HS-5 (cell line): ENCODE data around the gene TNIK.
"Not testable (repeated sequence)": the region's sequence is repeated elsewhere in the genome, so short reads cannot be mapped to it uniquely, and the experiment has no call there.

ENCODE experiments used
- DNase-seq: peaks from one replicate; pipeline ENCODE4 v3.0.0-alpha.2; 2012; ENCODE audit warnings: low read depth

Gene TNIK

DNA sequence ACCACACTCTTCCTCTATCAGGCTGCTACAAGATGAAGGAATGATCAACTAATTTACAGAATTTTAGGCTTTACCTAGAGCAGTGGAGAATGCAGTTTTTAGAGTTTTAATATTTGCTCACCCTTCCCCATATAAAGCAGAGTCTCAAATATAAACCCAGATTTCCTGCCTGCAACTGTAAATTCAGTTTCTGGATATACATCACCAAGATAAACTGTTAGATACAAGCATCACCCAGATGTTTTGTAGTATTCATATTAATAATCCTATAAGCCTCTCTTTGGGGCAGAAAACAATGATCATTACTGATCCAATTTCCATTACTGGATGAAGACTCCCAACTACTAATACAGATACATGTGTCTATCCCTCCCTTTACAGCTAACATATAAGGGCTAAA, 205.9 kb downstream of the TNIK start:
- no peak for DNase-seq

GRCh38 chr3:171251835-171252234, 208.4 kb downstream of the TNIK start:
- DNase-seq: no peak

DNA sequence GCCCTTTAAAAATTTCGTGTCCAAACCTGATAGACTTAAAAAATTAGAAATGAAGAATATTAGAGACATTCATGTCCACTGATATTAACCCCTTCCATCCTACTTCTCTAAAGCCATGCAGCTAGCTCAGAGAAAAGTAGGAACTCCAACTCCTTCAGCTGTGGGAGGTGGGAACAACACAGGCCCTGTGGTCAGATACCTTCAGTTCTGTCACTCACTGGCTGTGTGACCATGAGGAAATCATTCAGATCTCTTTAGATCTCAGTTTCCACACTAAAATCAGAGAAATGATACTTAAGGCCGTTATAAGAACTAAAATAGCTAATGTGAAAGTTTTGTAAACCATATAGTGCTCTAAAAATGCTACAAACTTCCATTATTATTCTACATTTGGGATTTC, 209.8 kb downstream of the TNIK start:
- DNase-seq: no peak

- no peak for DNase-seq
Measured at GRCh38 chr3:171249245-171249644, 211.0 kb downstream of the TNIK start.

- DNase-seq: no peak
Measured at GRCh38 chr3:171248426-171249111, 211.6 kb downstream of the TNIK start.

GRCh38 chr3:171245796-171246765, 214.1 kb downstream of the TNIK start:
- no peak for DNase-seq

- no peak for DNase-seq
Measured at GRCh38 chr3:171242951-171243350, 217.3 kb downstream of the TNIK start.

DNA sequence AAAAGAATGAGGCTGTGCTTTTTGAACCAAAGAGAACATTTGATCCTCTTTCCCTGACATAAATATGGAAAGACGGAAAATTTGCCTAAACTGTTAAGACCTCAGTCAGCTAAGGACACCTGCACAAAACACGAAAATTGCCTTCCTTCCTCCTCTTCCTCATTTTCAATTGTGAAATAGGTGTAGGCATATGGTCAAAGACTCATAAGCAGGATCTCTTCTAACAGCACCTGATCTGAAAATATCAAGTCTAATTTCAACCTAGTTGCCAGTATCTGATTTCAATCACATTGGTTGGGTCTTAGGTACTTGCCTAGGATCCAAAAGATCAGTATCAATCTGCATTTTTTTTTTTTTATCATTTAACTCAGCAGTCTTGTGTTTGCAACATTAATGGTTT, 218.0 kb downstream of the TNIK start:
- no peak for DNase-seq

- not testable (repeated sequence) for DNase-seq
Measured at GRCh38 chr3:171241655-171242054, 218.6 kb downstream of the TNIK start.

GRCh38 chr3:171240504-171240835, 219.7 kb downstream of the TNIK start:
- no peak for DNase-seq

GRCh38 chr3:171239757-171240503, 220.3 kb downstream of the TNIK start:
- no peak for DNase-seq

DNA sequence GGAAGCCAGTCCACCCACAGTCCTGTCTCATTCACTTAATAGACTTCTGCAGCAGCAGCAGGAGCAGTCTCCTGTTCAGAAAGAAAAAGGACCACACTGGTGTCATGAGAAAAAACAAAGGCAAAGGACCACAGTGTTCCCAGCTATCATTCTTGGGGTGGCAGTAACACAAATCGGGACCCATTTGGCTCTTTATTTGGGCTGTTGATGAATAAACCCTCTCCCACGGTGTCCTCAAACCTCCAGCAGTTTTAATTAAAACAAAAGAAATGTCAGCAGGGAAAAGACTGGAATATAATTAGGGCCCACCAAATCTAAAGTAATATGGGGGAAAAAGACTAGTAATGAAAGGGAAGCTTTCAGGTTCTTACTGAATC, 223.2 kb downstream of the TNIK start:
- DNase-seq: no peak

- no peak for DNase-seq
Measured at GRCh38 chr3:171236265-171237008, 223.8 kb downstream of the TNIK start.

- DNase-seq: no peak
Measured at GRCh38 chr3:171234298-171235010, 225.8 kb downstream of the TNIK start.

GRCh38 chr3:171231361-171231760, 228.8 kb downstream of the TNIK start:
- DNase-seq: no peak

DNA sequence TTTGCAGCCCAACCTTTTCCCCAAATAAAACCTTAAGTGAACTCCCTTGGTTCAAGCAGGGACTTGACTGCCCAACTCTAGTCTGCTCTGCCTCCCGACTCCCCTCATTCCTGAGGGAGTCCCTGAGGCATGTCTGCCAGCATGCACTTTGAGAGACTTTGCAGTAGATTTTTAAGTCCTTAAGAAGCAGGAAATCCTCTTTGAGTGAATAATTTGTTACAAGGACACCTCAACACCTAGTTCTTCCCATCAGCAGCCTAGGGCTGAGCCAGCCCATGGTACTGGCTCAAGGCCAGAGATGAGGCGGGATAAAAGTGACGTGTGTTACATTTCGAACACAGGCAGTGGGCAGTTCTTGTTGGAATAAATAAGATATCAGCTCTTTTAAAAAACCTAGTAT, 229.3 kb downstream of the TNIK start:
- DNase-seq: no peak

DNA sequence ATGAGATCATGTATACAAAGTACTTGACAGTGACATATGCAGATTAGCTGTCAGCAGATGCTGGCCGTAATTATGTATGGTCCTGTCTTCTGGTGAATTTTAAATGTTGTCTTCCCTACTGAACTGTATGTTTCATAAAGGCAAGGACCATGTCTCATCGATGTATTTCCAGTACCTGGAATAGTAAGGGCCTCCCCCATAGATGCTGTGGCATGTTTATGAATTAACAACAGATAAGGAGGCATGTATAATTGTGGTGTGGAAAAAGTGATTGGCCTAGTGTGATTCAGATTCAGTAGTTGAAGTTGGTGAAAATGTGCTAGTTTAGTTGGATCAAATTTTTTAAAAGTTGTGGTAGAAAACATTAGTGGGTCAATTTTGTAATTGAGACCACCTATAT, 231.0 kb downstream of the TNIK start:
- no peak for DNase-seq

DNA sequence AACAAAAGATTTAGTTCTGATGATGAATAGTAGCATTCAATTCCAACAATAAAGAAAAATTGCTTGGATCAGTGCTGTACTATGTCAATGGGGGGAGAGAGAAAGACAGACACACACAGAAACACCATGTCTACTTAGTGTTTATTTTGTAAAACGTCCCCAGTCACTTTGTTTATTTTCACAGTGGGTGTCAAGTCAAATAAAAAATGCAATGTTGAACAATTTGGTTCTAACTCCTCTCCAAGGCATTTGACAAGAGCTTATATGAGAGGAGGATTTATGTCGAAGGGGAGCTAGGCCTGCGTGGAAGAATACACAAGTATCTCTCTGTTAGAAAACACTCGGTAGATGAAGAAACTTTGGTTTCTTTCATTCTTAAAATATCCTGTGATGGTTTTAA, 232.0 kb downstream of the TNIK start:
- no peak for DNase-seq

DNA sequence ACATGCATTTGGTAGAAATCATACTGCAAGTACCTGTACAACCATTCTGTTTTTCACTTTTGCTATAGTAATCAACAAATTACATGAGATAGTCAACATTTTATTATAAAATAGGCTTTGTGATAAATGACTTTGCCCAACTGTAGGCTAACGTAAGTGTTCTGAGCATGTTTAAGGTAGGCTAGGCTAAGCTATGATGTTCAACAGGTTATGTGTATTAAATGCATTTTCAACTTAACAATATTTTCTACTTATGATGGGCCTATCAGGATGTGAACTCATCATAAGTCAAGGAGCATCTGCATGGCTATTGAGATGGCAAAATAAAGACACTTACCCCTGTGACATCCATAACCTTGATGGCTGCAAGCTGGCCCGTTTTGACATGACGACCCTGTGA, 232.4 kb downstream of the TNIK start:
- DNase-seq: no peak

- no peak for DNase-seq
Measured at GRCh38 chr3:171227359-171227758, 232.8 kb downstream of the TNIK start.

DNA sequence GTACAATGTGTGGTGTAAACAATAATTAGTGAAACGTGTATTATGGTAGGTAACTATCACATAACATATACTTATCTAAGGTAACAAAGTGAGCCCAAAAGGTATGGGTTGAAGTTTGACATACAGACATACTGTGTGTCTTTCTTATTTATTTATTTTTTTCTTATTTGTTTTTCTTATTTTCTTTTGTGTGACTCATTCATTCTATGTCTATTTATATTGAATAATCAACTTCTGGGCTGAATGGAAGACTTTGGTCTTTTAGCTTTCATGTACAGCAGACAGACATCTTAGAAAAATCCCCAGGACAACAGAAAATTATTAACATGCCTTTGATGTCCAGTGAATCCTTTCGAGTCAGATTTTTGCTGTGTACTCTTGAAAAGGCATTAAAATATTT, 233.4 kb downstream of the TNIK start:
- DNase-seq: no peak
